GM18517 (cell line): ENCODE results near the gene RGS21.

Experiments
- ATAC-seq: cut with Tn5 transposase; IDR thresholded peaks from one replicate; pipeline ENCODE4 v1.9.1; 2021; ENCODE audit warnings: mild to moderate bottlenecking, moderate library complexity; ENCODE audit not compliant: unreplicated experiment

RGS21 gene

GRCh38 chr1:192378276-192378675 lies 61.5 kb downstream of the RGS21 start:
- no peak for ATAC-seq

- ATAC-seq, result no peak
These were observed 62.1 kb downstream of the RGS21 start for GRCh38 chr1:192378878-192379277.

GRCh38 chr1:192379554-192379953 lies 62.8 kb downstream of the RGS21 start:
- ATAC-seq, result no peak

- ATAC-seq, result no peak
These were observed 66.0 kb downstream of the RGS21 start for GRCh38 chr1:192382758-192383157.

GRCh38 chr1:192386051-192386650 lies 69.4 kb downstream of the RGS21 start:
- no peak for ATAC-seq

GRCh38 chr1:192395211-192395610 lies 78.4 kb downstream of the RGS21 start:
- no peak for ATAC-seq

- no peak for ATAC-seq
These were observed 79.1 kb downstream of the RGS21 start for GRCh38 chr1:192395895-192396294.

GRCh38 chr1:192399161-192399560 lies 82.4 kb downstream of the RGS21 start:
- no peak for ATAC-seq

DNA sequence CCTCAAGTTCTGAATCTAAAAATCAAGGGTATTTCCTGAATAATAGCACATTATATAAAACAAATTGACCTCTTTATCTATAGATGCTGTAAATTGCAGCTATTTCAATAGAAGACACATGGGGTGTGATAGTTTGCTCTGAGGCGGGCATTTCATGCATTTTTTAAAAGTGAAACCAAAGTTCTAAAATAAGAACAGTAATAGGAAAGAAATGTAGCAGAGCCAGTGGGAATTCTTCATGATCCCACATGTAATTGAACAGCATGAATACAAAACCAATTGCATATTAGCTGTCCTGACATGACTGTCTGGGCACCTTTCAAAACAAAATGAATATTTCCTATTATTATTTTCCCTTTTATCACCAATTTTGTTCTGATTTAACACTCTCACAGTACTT lies 85.0 kb downstream of the RGS21 start:
- ATAC-seq, result no peak

DNA sequence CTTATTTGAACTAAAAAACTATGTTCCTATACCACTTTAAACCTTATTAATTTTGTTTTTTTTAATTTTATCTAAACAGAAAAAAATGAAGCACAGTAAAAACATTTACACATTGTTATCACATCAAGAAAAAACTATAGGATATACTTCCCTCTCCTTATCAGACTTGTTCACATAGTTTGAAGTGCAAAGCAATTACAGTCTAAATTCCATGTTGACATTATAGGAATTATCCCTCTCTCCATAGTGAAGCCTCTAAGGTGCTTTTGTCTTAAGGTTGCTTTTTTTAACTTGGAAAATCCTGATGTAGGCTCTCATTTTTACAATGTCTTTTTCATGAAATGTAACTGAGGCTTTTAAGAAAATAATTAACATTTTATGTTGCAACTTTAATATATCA lies 85.8 kb downstream of the RGS21 start:
- ATAC-seq, result no peak

- no peak for ATAC-seq
These were observed 90.4 kb downstream of the RGS21 start for GRCh38 chr1:192407206-192407605.
